ENCODE data around the gene CHRDL2. TPM values are rescaled to one million over a fixed set of nuclear protein-coding genes. Genes with fewer than 3 reads are reported as not detected.

Gene CHRDL2
- total and polyA plus RNA-seq, 2 donors from 2014 or later, result 2.0 to 3.9 TPM

GRCh38 chr11:74739546-74740270 is 8.5 kb upstream of the CHRDL2 start:
- H3K27ac ChIP-seq (ENCODE audit: low read depth in 2 of 2, low read length in 2 of 2), result no peak overlapping the region
- H3K36me3 ChIP-seq (ENCODE audit: control insufficient read depth in 2 of 3, insufficient read depth in 3 of 3, low read length in 3 of 3), result no peaks in the 10 kb centered on the region
- FAIRE-seq, result no peak
- peak; percentile 76 for TF ChIP-seq CTCF (IDR thresholded peaks at IDR 0.05; ENCODE audit: borderline replicate concordance, extremely low read depth, insufficient read depth)
- no peaks in the 10 kb centered on the region for H3K4me1 ChIP-seq (ENCODE audit: control insufficient read depth in 2 of 3, insufficient read depth in 2 of 3, low read depth in 1 of 3, low read length in 3 of 3)
- H3K4me3 ChIP-seq (ENCODE audit: low read length in 3 of 3), result no peak overlapping the region
- intact Hi-C loops (cut with DNase I), result no loop called here
- H3K27me3 ChIP-seq (ENCODE audit: control insufficient read depth, insufficient read depth, low read length), result peaks cover 2% of the 10 kb centered on the region
- DNase-seq, result peak in 4 of 5 donors; percentile 54 to 80 (median 64)
- H3K9me3 ChIP-seq (ENCODE audit: control insufficient read depth in 2 of 3, insufficient read depth in 1 of 3, low read length in 3 of 3), result no peaks in the 10 kb centered on the region
- no peak overlapping the region for H3K9ac ChIP-seq (ENCODE audit: low read length in 3 of 3)

GRCh38 chr11:74736031-74736430 is 4.8 kb upstream of the CHRDL2 start:
- Histone ChIP-seq H3K27me3 (ENCODE audit: control insufficient read depth, insufficient read depth, low read length) (peaks cover 8% of the 10 kb centered on the region), H3K9ac (ENCODE audit: low read length in 3 of 3) (no peak overlapping the region), H3K9me3 (ENCODE audit: control insufficient read depth in 2 of 3, insufficient read depth in 1 of 3, low read length in 3 of 3) (no peaks in the 10 kb centered on the region), H3K4me1 (ENCODE audit: control insufficient read depth in 2 of 3, insufficient read depth in 2 of 3, low read depth in 1 of 3, low read length in 3 of 3) (peaks cover 0 to 4% (median 0%) of the 10 kb centered on the region in 3 donors), H3K36me3 (ENCODE audit: control insufficient read depth in 2 of 3, insufficient read depth in 3 of 3, low read length in 3 of 3) (no peaks in the 10 kb centered on the region), H3K4me3 (ENCODE audit: low read length in 3 of 3) (no peak overlapping the region), H3K27ac (ENCODE audit: low read depth in 2 of 2, low read length in 2 of 2) (no peak overlapping the region)
- DNase-seq (no peak), FAIRE-seq (no peak)
- no peak for TF ChIP-seq CTCF (IDR thresholded peaks at IDR 0.05; ENCODE audit: borderline replicate concordance, extremely low read depth, insufficient read depth)
- intact Hi-C loops (cut with DNase I), result no loop called here

- FAIRE-seq (no peak), DNase-seq (no peak)
- H3K27me3 ChIP-seq (ENCODE audit: control insufficient read depth, insufficient read depth, low read length), result peaks cover 8% of the 10 kb centered on the region
Measured at GRCh38 chr11:74735365-74735928, 4.2 kb upstream of the CHRDL2 start.

More at GRCh38 chr11:74735365-74735928, 4.2 kb upstream of the CHRDL2 start:
- Histone ChIP-seq H3K9me3 (ENCODE audit: control insufficient read depth in 2 of 3, insufficient read depth in 1 of 3, low read length in 3 of 3) (no peaks in the 10 kb centered on the region), H3K4me1 (ENCODE audit: control insufficient read depth in 2 of 3, insufficient read depth in 2 of 3, low read depth in 1 of 3, low read length in 3 of 3) (peaks cover 0 to 4% (median 3%) of the 10 kb centered on the region in 3 donors), H3K27ac (ENCODE audit: low read depth in 2 of 2, low read length in 2 of 2) (no peak overlapping the region), H3K36me3 (ENCODE audit: control insufficient read depth in 2 of 3, insufficient read depth in 3 of 3, low read length in 3 of 3) (no peaks in the 10 kb centered on the region), H3K4me3 (ENCODE audit: low read length in 3 of 3) (no peak overlapping the region), H3K9ac (ENCODE audit: low read length in 3 of 3) (no peak overlapping the region)
- intact Hi-C loops (cut with DNase I), result no loop called here
- TF ChIP-seq CTCF (IDR thresholded peaks at IDR 0.05; ENCODE audit: borderline replicate concordance, extremely low read depth, insufficient read depth), result no peak
